Measurements from ENCODE around the gene GMPPA. TPM values are rescaled to one million over a fixed set of nuclear protein-coding genes. Genes with fewer than 3 reads are reported as not detected.
A peak's percentile ranks its signal among the peaks of the same experiment; 100 is the strongest.

Gene GMPPA
- total and polyA plus RNA-seq, 9 of the 15 experiments (the other 6 are each of a cell fraction or from before 2014, with no cell fraction given) = 7.0 to 101 (median 66.7) TPM

- intact Hi-C loops (cut with micrococcal nuclease) (no loop called here), in situ Hi-C loops (cut with MboI) (no loop called here)
- no peaks in the 10 kb centered on the region for H3K9me1 ChIP-seq (ENCODE audit: control insufficient read depth, insufficient read depth, low read length)
- no peaks in the 10 kb centered on the region for H3K9me3 ChIP-seq (replicated peaks; ENCODE audit: control insufficient read depth, insufficient read depth, low read depth, low read length)
- no peaks in the 10 kb centered on the region for H3K79me2 ChIP-seq (ENCODE audit: control insufficient read depth, insufficient read depth, low read length)
- no peak overlapping the region for H3K4me3 ChIP-seq
- H4K20me1 ChIP-seq (replicated peaks; ENCODE audit: control insufficient read depth, insufficient read depth, low read length) = no peaks in the 10 kb centered on the region
- no peaks in the 10 kb centered on the region for H3K36me3 ChIP-seq (ENCODE audit: control insufficient read depth, insufficient read depth, low read length)
- no peak overlapping the region; the same call in 1 of the 2 replicates for H3K4me2 ChIP-seq (ENCODE audit: insufficient read depth, low read length)
- H2AFZ ChIP-seq (ENCODE audit: low read depth, low read length) = peak overlapping the region; percentile 79
- CTCF ChIA-PET (ENCODE audit: low intra/inter-chr PET ratio) = no interaction called here
- FAIRE-seq = no peak
- peak overlapping the region; percentile 41; the same call in 2 of the 3 replicates for H3K27ac ChIP-seq (ENCODE audit: extremely low read depth, low read depth, low read length)
- no peaks in the 10 kb centered on the region for H3K27me3 ChIP-seq (ENCODE audit: control insufficient read depth in 2 of 2, insufficient read depth in 2 of 2, low read length in 2 of 2)
- H3K9ac ChIP-seq (ENCODE audit: insufficient read depth in 1 of 2, low read depth in 2 of 2, low read length in 2 of 2) = peak overlapping the region; percentile 23 to 88; a peak in 2 of 4 replicates
- H3K4me1 ChIP-seq (replicated peaks in 1 of 2; ENCODE audit: control insufficient read depth in 2 of 2, insufficient read depth in 2 of 2, low read length in 2 of 2) = peaks cover 20 to 43% of the 10 kb centered on the region in 2 experiments
- WGBS (ENCODE audit: insufficient coverage, low coverage, missing lambda C conversion rate) = 20% methylated on average over 1 of the region's 11 CpGs
- POLR2A ChIA-PET = interaction anchor here (0.5 to 0.6 kb wide), 2 partner anchors 52 to 68 kb away, joined by 3 to 4 read pairs; no protein-coding TSS in a partner anchor
- peak; percentile 37; the same call in 1 of the 2 replicates for TF ChIP-seq VEZF1 (CRISPR knock-in tag; IDR thresholded peaks at IDR 0.05)
- TF ChIP-seq ZNF592 (IDR thresholded peaks at IDR 0.05) = 0 out of 2 replicates have a peak, but pooled peaks have one; percentile 25
- TF ChIP-seq KAT8 (IDR thresholded peaks at IDR 0.05; ENCODE audit: low read depth) = no peak
- ATAC-seq = peak; percentile 74
- peak; percentile 61 to 67 (median 65) for DNase-seq (ENCODE audit: extremely low read depth in 1 of 4, low spot score in 3 of 4)
- no TSS peak for BruUV-seq (replicated peaks)
Observed at GRCh38 chr2:219461047-219461514, 37.6 kb upstream of the GMPPA start.

Measured in K562 (cell line).